ENCODE results near the gene ZNF837. TPM values are rescaled to one million over a fixed set of nuclear protein-coding genes. Genes with fewer than 3 reads are reported as not detected.

ZNF837 gene
- total RNA-seq, 1 donor = 4.7 TPM

DNA sequence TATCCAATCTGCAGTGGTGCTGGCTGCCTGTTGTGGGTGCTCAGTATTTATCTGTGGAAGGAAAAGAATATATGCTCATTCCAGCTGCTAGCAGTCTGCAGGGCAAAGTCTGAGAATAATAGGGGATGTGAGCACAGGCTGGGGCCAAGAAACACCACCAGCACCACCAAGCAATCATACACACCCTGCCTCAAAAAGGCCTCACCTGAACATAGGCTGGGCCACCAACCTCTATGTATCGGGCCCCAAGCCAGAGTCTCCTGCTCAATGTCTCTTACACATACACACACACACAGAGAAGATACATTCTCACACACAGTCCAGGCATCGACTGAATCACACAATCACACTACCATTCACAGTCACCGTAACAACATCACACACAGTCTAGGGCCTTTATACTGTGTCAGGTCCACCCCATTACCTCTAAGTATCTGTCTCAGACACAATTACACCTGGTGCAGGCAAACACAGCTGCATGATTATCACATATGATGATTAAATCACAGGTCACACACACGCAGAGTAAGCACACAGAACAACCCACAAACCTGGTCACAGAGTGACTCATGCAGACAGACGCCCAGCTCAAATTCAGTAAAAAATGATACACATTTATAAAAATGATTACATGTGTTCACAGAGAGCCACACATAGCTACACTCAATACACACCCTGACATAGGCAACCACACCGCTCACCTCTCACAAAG lies 55.4 kb downstream of the ZNF837 start:
- no peak for DNase-seq (ENCODE audit: insufficient read length, low spot score, missing footprints)
- Histone ChIP-seq H3K27me3 (ENCODE audit: insufficient read depth, low read length) (no peaks in the 10 kb centered on the region), H3K27ac (ENCODE audit: low read depth, low read length) (peak overlapping the region; percentile 48), H3K4me1 (ENCODE audit: insufficient read depth, low read length) (peaks cover 20% of the 10 kb centered on the region), H3K79me2 (ENCODE audit: insufficient read depth, low read length) (peaks cover 47% of the 10 kb centered on the region), H4K20me1 (ENCODE audit: insufficient read depth, low read length) (peaks cover 7% of the 10 kb centered on the region), H3K4me3 (ENCODE audit: insufficient read depth, low read length) (peak overlapping the region; percentile 91), H2AFZ (ENCODE audit: low read length) (no peak overlapping the region), H3K9me3 (ENCODE audit: low read depth, low read length) (no peaks in the 10 kb centered on the region), H3K4me2 (ENCODE audit: insufficient read depth, low read length) (peak overlapping the region; percentile 82), H3K36me3 (ENCODE audit: insufficient read depth, low read length) (no peaks in the 10 kb centered on the region)
- TF ChIP-seq, protein P1, sequence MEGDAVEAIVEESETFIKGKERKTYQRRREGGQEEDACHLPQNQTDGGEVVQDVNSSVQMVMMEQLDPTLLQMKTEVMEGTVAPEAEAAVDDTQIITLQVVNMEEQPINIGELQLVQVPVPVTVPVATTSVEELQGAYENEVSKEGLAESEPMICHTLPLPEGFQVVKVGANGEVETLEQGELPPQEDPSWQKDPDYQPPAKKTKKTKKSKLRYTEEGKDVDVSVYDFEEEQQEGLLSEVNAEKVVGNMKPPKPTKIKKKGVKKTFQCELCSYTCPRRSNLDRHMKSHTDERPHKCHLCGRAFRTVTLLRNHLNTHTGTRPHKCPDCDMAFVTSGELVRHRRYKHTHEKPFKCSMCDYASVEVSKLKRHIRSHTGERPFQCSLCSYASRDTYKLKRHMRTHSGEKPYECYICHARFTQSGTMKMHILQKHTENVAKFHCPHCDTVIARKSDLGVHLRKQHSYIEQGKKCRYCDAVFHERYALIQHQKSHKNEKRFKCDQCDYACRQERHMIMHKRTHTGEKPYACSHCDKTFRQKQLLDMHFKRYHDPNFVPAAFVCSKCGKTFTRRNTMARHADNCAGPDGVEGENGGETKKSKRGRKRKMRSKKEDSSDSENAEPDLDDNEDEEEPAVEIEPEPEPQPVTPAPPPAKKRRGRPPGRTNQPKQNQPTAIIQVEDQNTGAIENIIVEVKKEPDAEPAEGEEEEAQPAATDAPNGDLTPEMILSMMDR (IDR thresholded peaks at IDR 0.05; ENCODE audit: extremely low read depth, low read depth, low read length) = no peak

GRCh38 chr19:58319241-58319640 lies 61.6 kb downstream of the ZNF837 start:
- Histone ChIP-seq H4K20me1 (ENCODE audit: insufficient read depth, low read length) (peaks cover 43% of the 10 kb centered on the region), H3K79me2 (ENCODE audit: insufficient read depth, low read length) (peaks cover 4% of the 10 kb centered on the region), H3K27me3 (ENCODE audit: insufficient read depth, low read length) (no peaks in the 10 kb centered on the region), H3K4me2 (ENCODE audit: insufficient read depth, low read length) (no peak overlapping the region), H2AFZ (ENCODE audit: low read length) (no peak overlapping the region), H3K4me3 (ENCODE audit: insufficient read depth, low read length) (no peak overlapping the region), H3K27ac (ENCODE audit: low read depth, low read length) (no peak overlapping the region), H3K4me1 (ENCODE audit: insufficient read depth, low read length) (no peaks in the 10 kb centered on the region), H3K9me3 (ENCODE audit: low read depth, low read length) (no peaks in the 10 kb centered on the region), H3K36me3 (ENCODE audit: insufficient read depth, low read length) (peaks cover 10% of the 10 kb centered on the region)
- DNase-seq (ENCODE audit: insufficient read length, low spot score, missing footprints) = no peak
- TF ChIP-seq, protein P1 (IDR thresholded peaks at IDR 0.05; ENCODE audit: extremely low read depth, low read depth, low read length) = no peak

DNA sequence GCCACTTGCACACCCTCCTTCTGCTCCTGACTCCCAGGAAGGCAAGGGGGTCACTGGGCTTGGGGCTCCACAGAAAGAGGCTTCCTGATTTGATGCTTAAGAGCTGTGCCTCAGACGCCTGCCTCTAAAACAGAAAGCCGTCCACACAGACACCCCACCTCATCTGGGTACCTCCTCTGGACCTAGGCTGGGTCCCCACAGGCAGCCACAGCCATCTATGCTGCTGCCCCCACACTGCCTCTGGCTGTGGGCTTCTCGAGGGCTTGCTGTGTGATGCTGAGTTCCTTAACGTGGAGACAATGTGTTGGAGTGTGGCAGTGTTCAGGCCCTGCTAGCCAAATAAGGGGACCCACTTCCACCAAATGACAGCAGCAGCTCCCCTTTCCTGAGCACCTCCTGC lies 62.5 kb downstream of the ZNF837 start:
- Histone ChIP-seq H4K20me1 (ENCODE audit: insufficient read depth, low read length) (peaks cover 43% of the 10 kb centered on the region), H3K27ac (ENCODE audit: low read depth, low read length) (no peak overlapping the region), H3K79me2 (ENCODE audit: insufficient read depth, low read length) (no peaks in the 10 kb centered on the region), H3K4me3 (ENCODE audit: insufficient read depth, low read length) (no peak overlapping the region), H2AFZ (ENCODE audit: low read length) (no peak overlapping the region), H3K36me3 (ENCODE audit: insufficient read depth, low read length) (peaks cover 14% of the 10 kb centered on the region), H3K4me1 (ENCODE audit: insufficient read depth, low read length) (no peaks in the 10 kb centered on the region), H3K27me3 (ENCODE audit: insufficient read depth, low read length) (no peaks in the 10 kb centered on the region), H3K4me2 (ENCODE audit: insufficient read depth, low read length) (no peak overlapping the region), H3K9me3 (ENCODE audit: low read depth, low read length) (no peaks in the 10 kb centered on the region)
- TF ChIP-seq, protein P1 (IDR thresholded peaks at IDR 0.05; ENCODE audit: extremely low read depth, low read depth, low read length) = no peak
- DNase-seq (ENCODE audit: insufficient read length, low spot score, missing footprints) = no peak

Small RNA genes within 50 kb of the gene (small RNA-seq; reads per million reads assigned to genes)
- gene MIR4754 = not detected
- not detected for gene MIR6806
- 0.22 reads per million for gene RNA5SP473

Other genes with a start within 250 kb of the ZNF837 start
- gene ZNF329, start 230.2 kb downstream of the ZNF837 start, total RNA-seq = 11.9 and 12.7 TPM in 2 replicates
- gene ZNF274, start 198.0 kb downstream of the ZNF837 start, total RNA-seq = 10.9 and 11.2 TPM in 2 replicates
- gene ZNF544, start 152.1 kb downstream of the ZNF837 start, total RNA-seq = 22.1 and 32.9 TPM in 2 replicates
- 8.7 and 8.8 TPM in 2 replicates for gene ZNF8, start 102.1 kb downstream of the ZNF837 start, total RNA-seq
- gene ERVK3-1, start 75.7 kb downstream of the ZNF837 start, total RNA-seq = 23.9 and 29.3 TPM in 2 replicates
- gene ZSCAN22, start 54.0 kb downstream of the ZNF837 start, total RNA-seq = 2.5 and 3.5 TPM in 2 replicates
- 1.1 and 1.5 TPM in 2 replicates for gene A1BG, start 27.5 kb downstream of the ZNF837 start, total RNA-seq
- 1.2 and 1.4 TPM in 2 replicates for gene ZNF497, start 18.3 kb downstream of the ZNF837 start, total RNA-seq
- 1,166 and 1,239 TPM in 2 replicates for gene RPS5, start 6.2 kb upstream of the ZNF837 start, total RNA-seq
- gene RNF225, start 14.6 kb upstream of the ZNF837 start, total RNA-seq = not detected in 2 replicates
- gene ZNF584, start 27.6 kb upstream of the ZNF837 start, total RNA-seq = 20.6 and 25.7 TPM in 2 replicates
- 8.8 and 10.1 TPM in 2 replicates for gene ZNF132, start 59.1 kb upstream of the ZNF837 start, total RNA-seq
- 10.5 and 11.8 TPM in 2 replicates for gene ZNF324B, start 70.6 kb upstream of the ZNF837 start, total RNA-seq
- gene ZNF324, start 86.0 kb upstream of the ZNF837 start, total RNA-seq = 16.2 and 20.6 TPM in 2 replicates
- 14.1 and 18.1 TPM in 2 replicates for gene ZNF446, start 95.3 kb upstream of the ZNF837 start, total RNA-seq
- gene SLC27A5, start 131.0 kb upstream of the ZNF837 start, total RNA-seq = 5.3 and 6.5 TPM in 2 replicates
- gene ZBTB45, start 138.8 kb upstream of the ZNF837 start, total RNA-seq = 6.9 and 8.5 TPM in 2 replicates
- gene TRIM28, start 163.0 kb upstream of the ZNF837 start, total RNA-seq = 224 and 248 TPM in 2 replicates
- 98.1 and 106 TPM in 2 replicates for gene CHMP2A, start 174.1 kb upstream of the ZNF837 start, total RNA-seq
- 54.6 and 56.6 TPM in 2 replicates for gene UBE2M, start 177.6 kb upstream of the ZNF837 start, total RNA-seq
- gene MZF1, start 192.3 kb upstream of the ZNF837 start, total RNA-seq = 22.7 and 23.9 TPM in 2 replicates